Lower lobe of right lung (tissue), 2 donors: ENCODE results near the gene NUDT2. TPM values are rescaled to one million over a fixed set of nuclear protein-coding genes. Genes with fewer than 3 reads are reported as not detected.
"Not testable (repeated sequence)": the region's sequence is repeated elsewhere in the genome, so short reads cannot be mapped to it uniquely, and the experiment has no call there.

Experiments used
- ATAC-seq, 2 donors: fragments of 200-7000 bp; cut with Tn5 transposase; one replicate each; pipeline ENCODE4 v1.9.1; 2020 to 2022; ENCODE audit warnings: mild to moderate bottlenecking in 2 of 2, moderate library complexity in 2 of 2
- DNase-seq: peaks from one replicate; pipeline ENCODE4 v3.0.0-alpha.2; 2020
- H3K27ac ChIP-seq: fragments of 200-600 bp; one replicate; pipeline ENCODE4 v1.8.0; 2022
- H3K27me3 ChIP-seq: fragments of 200-600 bp; one replicate; pipeline ENCODE4 v1.8.0; 2022; ENCODE audit warnings: low read depth
- H3K36me3 ChIP-seq: fragments of 200-600 bp; one replicate; pipeline ENCODE4 v1.8.0; 2022; ENCODE audit warnings: mild to moderate bottlenecking
- H3K4me1 ChIP-seq: fragments of 200-600 bp; one replicate; pipeline ENCODE4 v1.8.0; 2022
- H3K4me3 ChIP-seq: fragments of 200-600 bp; one replicate; pipeline ENCODE4 v1.8.0; 2022; ENCODE audit warnings: mild to moderate bottlenecking
- H3K9me3 ChIP-seq: fragments of 200-600 bp; one replicate; pipeline ENCODE4 v1.8.0; 2022
- intact Hi-C: fragments of 100-400 bp; cut with DNase I; formaldehyde crosslinking; loops from one replicate; pipeline ENCODE4 v1.11.0; 2022
- total RNA-seq: library from RNA; stranded (reverse); fragmentation: NEBNext Ultra II Directional; extraction: Animal tissue kit (Norgen Biotek cat#: 25700); gene quantifications from one replicate; pipeline ENCODE4 v1.2.1, GENCODE V29; 2021
- TF ChIP-seq, protein P1 (sequence below): fragments of 200-600 bp; IDR thresholded peaks from one replicate; pipeline ENCODE4 v1.8.0; 2022; ENCODE audit warnings: antibody characterized with exemption, mild to moderate bottlenecking
- donor health status: DM: no; HTN: yes; CAD: no; lungs with severe emphysema.

NUDT2 gene
- total RNA-seq, 1 donor from 2014 or later, result 13.5 TPM

GRCh38 chr9:34343605-34344004 lies 14.2 kb downstream of the NUDT2 start:
- TF ChIP-seq, protein P1, sequence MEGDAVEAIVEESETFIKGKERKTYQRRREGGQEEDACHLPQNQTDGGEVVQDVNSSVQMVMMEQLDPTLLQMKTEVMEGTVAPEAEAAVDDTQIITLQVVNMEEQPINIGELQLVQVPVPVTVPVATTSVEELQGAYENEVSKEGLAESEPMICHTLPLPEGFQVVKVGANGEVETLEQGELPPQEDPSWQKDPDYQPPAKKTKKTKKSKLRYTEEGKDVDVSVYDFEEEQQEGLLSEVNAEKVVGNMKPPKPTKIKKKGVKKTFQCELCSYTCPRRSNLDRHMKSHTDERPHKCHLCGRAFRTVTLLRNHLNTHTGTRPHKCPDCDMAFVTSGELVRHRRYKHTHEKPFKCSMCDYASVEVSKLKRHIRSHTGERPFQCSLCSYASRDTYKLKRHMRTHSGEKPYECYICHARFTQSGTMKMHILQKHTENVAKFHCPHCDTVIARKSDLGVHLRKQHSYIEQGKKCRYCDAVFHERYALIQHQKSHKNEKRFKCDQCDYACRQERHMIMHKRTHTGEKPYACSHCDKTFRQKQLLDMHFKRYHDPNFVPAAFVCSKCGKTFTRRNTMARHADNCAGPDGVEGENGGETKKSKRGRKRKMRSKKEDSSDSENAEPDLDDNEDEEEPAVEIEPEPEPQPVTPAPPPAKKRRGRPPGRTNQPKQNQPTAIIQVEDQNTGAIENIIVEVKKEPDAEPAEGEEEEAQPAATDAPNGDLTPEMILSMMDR, result no peak
- Histone ChIP-seq H3K4me1 (peaks cover 8% of the 10 kb centered on the region), H3K27me3 (no peaks in the 10 kb centered on the region), H3K27ac (no peak overlapping the region), H3K9me3 (no peaks in the 10 kb centered on the region), H3K36me3 (peaks cover 52% of the 10 kb centered on the region), H3K4me3 (no peak overlapping the region)
- intact Hi-C loops, result no loop called here
- DNase-seq (no peak), ATAC-seq (no peak)

DNA sequence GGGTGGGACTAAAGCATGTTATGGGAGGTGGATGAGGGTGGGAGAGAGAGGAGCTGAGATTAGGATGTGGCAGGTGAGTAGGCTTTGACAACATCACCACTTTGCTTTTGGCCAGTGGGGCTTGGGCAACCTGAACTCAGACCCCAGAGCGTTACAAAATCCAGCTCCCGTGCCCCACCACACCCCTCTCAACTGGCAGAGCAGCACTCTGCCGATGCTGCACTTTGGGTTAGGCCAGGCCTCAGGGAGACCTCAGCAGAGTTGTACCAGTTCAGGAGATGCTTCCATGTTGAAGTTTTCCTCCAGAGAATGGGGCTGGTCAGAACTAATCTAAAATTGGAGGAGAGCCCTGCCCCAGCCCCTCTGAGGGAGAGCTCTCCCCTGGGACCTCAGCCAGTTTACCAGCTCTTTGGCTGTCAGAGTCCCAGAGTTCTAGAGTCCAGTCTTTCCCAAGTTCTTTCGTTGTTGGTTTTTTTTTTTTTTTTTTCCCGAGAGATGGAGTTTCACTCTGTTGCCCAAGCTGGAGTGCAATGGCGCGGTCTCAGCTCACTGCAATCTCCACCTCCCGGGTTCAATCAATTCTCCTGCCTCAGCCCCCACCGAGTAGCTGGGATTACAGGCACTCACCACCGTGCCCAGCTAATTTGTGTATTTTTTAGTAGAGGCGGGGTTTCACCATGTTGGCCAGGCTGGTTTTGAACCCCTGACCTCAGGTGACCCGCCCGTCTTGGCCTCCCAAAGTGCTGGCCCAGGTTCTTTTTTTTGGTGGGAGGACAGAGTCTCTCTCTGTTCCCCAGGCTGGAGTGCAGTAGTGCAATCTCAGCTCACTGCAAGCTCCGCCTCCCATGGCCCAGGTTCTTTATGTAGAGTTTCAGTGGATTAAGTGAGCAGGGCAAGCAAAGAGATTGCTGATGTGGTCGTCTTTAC lies 17.8 kb downstream of the NUDT2 start:
- Histone ChIP-seq H3K4me3 (no peak overlapping the region), H3K27me3 (no peaks in the 10 kb centered on the region), H3K27ac (no peak overlapping the region), H3K9me3 (no peaks in the 10 kb centered on the region), H3K4me1 (peaks cover 8% of the 10 kb centered on the region), H3K36me3 (peaks cover 17% of the 10 kb centered on the region)
- ATAC-seq, result no peak
- DNase-seq, result no peak
- intact Hi-C loops, result no loop called here
- TF ChIP-seq, protein P1, result no peak

DNA sequence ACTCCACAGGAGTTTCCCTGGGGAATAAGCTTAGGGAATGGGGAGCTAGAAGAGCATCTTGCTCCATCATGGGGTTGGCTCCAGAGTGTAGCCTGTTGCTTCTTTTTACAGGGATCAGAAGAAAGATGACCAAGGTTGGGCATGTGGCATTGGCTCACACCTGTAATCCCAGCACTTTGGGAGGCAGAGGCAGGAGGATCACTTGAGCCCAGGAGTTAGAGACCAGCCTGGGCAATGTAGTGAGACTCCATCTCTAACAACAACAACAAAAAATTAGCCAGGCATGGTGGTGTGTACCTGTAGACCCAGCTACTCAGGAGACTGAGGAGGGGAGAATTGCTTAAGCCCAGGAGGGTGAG lies 18.4 kb downstream of the NUDT2 start:
- H3K4me1 ChIP-seq, result peaks cover 8% of the 10 kb centered on the region
- TF ChIP-seq, protein P1, result no peak
- intact Hi-C loops, result no loop called here
- H3K36me3 ChIP-seq, result peaks cover 13% of the 10 kb centered on the region
- DNase-seq (no peak), ATAC-seq (no peak)
- no peaks in the 10 kb centered on the region for H3K9me3 ChIP-seq
- no peak overlapping the region for H3K4me3 ChIP-seq
- H3K27me3 ChIP-seq, result no peaks in the 10 kb centered on the region
- no peak overlapping the region for H3K27ac ChIP-seq

DNA sequence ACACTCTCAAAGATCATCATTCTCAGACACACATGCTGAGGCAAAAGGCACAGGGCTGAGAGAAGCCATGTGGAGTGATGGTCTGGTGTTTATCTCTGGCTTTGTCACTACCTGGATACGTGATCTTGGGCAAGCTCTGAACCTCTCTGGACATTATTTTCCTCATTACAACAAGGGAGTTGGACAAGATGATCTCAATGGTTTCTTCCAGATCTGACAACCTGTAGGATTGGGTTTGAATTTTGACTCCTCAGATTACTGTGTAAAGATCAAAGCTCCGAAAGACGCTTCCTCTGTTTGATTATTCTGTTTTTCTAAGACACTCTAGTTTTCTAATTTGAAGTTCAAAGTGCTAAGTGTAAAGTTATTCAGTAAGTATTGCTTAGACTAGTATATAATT lies 20.0 kb downstream of the NUDT2 start:
- ATAC-seq, result no peak
- DNase-seq, result no peak
- H3K9me3 ChIP-seq, result no peaks in the 10 kb centered on the region
- no peaks in the 10 kb centered on the region for H3K36me3 ChIP-seq
- H3K27me3 ChIP-seq, result no peaks in the 10 kb centered on the region
- intact Hi-C loops, result no loop called here
- TF ChIP-seq, protein P1, result no peak
- no peaks in the 10 kb centered on the region for H3K4me1 ChIP-seq
- no peak overlapping the region for H3K27ac ChIP-seq
- H3K4me3 ChIP-seq, result no peak overlapping the region

DNA sequence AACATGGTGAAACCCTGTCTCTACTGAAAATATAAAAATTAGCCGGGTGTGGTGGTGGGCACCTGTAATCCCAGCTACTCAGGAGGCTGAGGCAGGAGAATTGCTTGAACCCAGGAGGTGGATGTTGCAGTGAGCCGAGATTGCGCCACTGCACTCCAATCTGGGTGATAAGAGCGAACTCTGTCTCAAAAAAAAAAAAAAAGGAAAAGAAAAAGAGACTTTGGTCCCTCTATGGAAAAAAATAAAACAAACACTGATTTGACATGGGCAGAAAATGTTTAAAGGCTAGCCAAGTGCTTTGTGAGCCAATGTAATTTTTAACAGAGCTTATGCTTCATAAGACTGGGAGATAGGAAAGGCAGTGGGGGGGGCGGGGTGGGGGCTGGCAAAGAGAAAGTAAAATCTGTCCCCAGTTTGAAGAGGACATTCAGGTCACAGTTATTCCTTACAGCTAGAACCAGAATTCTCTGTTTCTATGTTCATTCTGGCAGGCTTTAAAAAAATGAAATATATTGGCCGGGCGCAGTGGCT lies 22.8 kb downstream of the NUDT2 start:
- DNase-seq, ATAC-seq, H3K4me3 ChIP-seq, H3K27ac ChIP-seq, intact Hi-C loops, H3K4me1 ChIP-seq, H3K36me3 ChIP-seq, H3K9me3 ChIP-seq, H3K27me3 ChIP-seq: not testable (repeated sequence)

DNA sequence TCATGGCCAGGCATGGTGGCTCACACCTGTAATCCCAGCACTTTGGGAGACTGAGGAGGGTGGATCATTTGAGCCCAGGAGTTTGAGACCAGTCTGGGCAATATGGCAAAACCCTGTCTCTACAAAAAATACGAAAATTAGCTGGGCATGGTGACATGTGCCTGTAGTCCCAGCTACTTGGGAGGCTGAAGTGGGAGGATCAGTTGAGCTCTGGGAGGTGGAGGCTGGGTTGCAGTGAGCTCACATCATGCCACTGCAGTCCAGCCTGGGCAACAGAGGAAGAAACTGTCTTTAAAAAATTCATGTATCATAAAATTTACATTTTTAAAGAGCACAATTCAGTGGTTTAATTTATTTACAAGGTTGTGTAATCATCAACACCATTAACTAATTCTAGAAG lies 23.6 kb downstream of the NUDT2 start:
- H3K36me3 ChIP-seq, ATAC-seq, H3K9me3 ChIP-seq, DNase-seq, H3K27me3 ChIP-seq, H3K4me1 ChIP-seq, intact Hi-C loops, H3K4me3 ChIP-seq, H3K27ac ChIP-seq: not testable (repeated sequence)
